Colonic mucosa (tissue), 4 donors: ENCODE data around the gene EYA2. TPM values are rescaled to one million over a fixed set of nuclear protein-coding genes. Genes with fewer than 3 reads are reported as not detected.

Experiments
- DNase-seq: peaks from one replicate; pipeline ENCODE4 v3.0.0-alpha.2; 2020
- H3K27ac ChIP-seq: fragments of 200-600 bp; one replicate; pipeline ENCODE4 v1.8.0; 2021
- H3K27me3 ChIP-seq: fragments of 200-600 bp; one replicate; pipeline ENCODE4 v1.8.0; 2021
- H3K36me3 ChIP-seq: fragments of 200-600 bp; one replicate; pipeline ENCODE4 v1.8.0; 2021
- H3K4me1 ChIP-seq: fragments of 200-600 bp; one replicate; pipeline ENCODE4 v1.8.0; 2021; ENCODE audit warnings: mild to moderate bottlenecking
- H3K4me3 ChIP-seq: fragments of 200-600 bp; one replicate; pipeline ENCODE4 v1.8.0; 2021
- H3K9ac ChIP-seq, 2 donors: one replicate each; pipeline ENCODE4 v1.7.0; 2013; ENCODE audit warnings: control low read depth in 2 of 2, low read depth in 2 of 2, low read length in 2 of 2
- H3K9me3 ChIP-seq: fragments of 200-600 bp; one replicate; pipeline ENCODE4 v1.8.0; 2021
- intact Hi-C: fragments of 100-400 bp; cut with DNase I; formaldehyde crosslinking; loops from one replicate; pipeline ENCODE4 v1.14.1; 2022
- total RNA-seq, 2 donors: library from RNA; stranded (reverse); fragmentation: NEBNext Ultra II Directional in 1 of 2; extraction: Animal tissue kit (Norgen Biotek cat#: 25700) in 1 of 2; gene quantifications; one replicate each; pipeline ENCODE4 v1.2.1, GENCODE V29; 2021
- TF ChIP-seq, protein P1 (sequence below): fragments of 200-600 bp; IDR thresholded peaks from one replicate; pipeline ENCODE4 v1.8.0; 2022; ENCODE audit warnings: antibody characterized with exemption, mild to moderate bottlenecking
- donor health status: healthy.
- donor health status: DM: no; HTN: no; CAD: no.
- donor health status: DM: no; HTN: no; CAD: no.

The EYA2 gene
- total RNA-seq, 2 donors from 2014 or later = 8.9 to 16.8 TPM

DNA sequence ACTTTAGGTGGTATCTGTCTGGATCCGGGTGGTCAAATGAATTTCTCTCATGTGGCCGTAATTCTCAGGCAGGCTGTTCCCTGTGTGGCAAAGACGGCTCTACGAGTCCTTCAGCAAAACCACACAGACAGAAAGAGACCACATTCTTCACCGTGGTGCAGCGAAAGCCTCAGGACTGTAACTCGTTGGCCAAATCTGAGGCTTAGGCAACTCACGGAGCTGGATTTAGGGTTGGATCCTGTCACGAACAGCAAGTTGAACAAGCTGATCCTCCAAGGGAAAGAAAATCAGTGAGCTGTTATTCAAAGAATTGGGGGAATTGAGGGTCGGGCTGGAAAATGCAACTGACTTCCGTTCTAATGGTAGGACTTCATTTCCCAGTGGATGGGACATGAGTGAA, 294.4 kb downstream of the EYA2 start:
- Histone ChIP-seq H3K36me3 (no peaks in the 10 kb centered on the region), H3K27me3 (no peaks in the 10 kb centered on the region), H3K9ac (no peak overlapping the region), H3K4me3 (no peak overlapping the region), H3K4me1 (no peaks in the 10 kb centered on the region), H3K9me3 (no peaks in the 10 kb centered on the region), H3K27ac (no peak overlapping the region)
- no peak for DNase-seq
- intact Hi-C loops = no loop called here
- TF ChIP-seq, protein P1, sequence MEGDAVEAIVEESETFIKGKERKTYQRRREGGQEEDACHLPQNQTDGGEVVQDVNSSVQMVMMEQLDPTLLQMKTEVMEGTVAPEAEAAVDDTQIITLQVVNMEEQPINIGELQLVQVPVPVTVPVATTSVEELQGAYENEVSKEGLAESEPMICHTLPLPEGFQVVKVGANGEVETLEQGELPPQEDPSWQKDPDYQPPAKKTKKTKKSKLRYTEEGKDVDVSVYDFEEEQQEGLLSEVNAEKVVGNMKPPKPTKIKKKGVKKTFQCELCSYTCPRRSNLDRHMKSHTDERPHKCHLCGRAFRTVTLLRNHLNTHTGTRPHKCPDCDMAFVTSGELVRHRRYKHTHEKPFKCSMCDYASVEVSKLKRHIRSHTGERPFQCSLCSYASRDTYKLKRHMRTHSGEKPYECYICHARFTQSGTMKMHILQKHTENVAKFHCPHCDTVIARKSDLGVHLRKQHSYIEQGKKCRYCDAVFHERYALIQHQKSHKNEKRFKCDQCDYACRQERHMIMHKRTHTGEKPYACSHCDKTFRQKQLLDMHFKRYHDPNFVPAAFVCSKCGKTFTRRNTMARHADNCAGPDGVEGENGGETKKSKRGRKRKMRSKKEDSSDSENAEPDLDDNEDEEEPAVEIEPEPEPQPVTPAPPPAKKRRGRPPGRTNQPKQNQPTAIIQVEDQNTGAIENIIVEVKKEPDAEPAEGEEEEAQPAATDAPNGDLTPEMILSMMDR = no peak

- Histone ChIP-seq H3K9ac (no peak overlapping the region), H3K36me3 (no peaks in the 10 kb centered on the region), H3K4me1 (no peaks in the 10 kb centered on the region), H3K4me3 (no peak overlapping the region), H3K9me3 (no peaks in the 10 kb centered on the region), H3K27ac (no peak overlapping the region), H3K27me3 (no peaks in the 10 kb centered on the region)
- intact Hi-C loops = no loop called here
- DNase-seq = no peak
- TF ChIP-seq, protein P1 = no peak
Observed at GRCh38 chr20:47191074-47191673, 296.5 kb downstream of the EYA2 start.

GRCh38 chr20:47191956-47192355, 297.3 kb downstream of the EYA2 start:
- DNase-seq = no peak
- Histone ChIP-seq H3K27ac (no peak overlapping the region), H3K4me3 (no peak overlapping the region), H3K4me1 (no peaks in the 10 kb centered on the region), H3K9me3 (no peaks in the 10 kb centered on the region), H3K9ac (no peak overlapping the region), H3K27me3 (no peaks in the 10 kb centered on the region), H3K36me3 (no peaks in the 10 kb centered on the region)
- TF ChIP-seq, protein P1 = no peak
- intact Hi-C loops = no loop called here

DNA sequence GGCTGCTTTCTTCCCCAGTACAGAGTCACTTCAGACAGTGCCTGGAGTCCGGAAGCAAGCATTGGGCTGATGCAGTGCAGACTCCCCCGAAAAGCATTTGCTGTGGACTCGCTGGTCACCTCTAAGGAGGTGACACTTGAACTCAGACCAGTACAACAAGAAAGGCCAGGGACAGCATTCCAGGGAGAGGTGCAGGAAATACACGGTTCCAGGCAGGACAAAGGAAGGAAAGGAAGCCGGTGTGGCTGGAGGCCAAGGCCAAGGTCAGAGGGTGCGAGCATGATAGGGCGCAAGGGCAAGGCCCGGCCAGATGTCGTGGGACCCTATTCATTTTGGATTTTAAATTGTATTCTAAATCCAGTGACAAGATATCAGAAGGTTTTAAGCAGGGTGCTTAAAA, 300.9 kb downstream of the EYA2 start:
- intact Hi-C loops = no loop called here
- Histone ChIP-seq H3K27me3 (no peaks in the 10 kb centered on the region), H3K4me1 (no peaks in the 10 kb centered on the region), H3K9ac (no peak overlapping the region), H3K36me3 (no peaks in the 10 kb centered on the region), H3K4me3 (no peak overlapping the region), H3K27ac (no peak overlapping the region), H3K9me3 (no peaks in the 10 kb centered on the region)
- DNase-seq = no peak
- TF ChIP-seq, protein P1 = no peak

DNA sequence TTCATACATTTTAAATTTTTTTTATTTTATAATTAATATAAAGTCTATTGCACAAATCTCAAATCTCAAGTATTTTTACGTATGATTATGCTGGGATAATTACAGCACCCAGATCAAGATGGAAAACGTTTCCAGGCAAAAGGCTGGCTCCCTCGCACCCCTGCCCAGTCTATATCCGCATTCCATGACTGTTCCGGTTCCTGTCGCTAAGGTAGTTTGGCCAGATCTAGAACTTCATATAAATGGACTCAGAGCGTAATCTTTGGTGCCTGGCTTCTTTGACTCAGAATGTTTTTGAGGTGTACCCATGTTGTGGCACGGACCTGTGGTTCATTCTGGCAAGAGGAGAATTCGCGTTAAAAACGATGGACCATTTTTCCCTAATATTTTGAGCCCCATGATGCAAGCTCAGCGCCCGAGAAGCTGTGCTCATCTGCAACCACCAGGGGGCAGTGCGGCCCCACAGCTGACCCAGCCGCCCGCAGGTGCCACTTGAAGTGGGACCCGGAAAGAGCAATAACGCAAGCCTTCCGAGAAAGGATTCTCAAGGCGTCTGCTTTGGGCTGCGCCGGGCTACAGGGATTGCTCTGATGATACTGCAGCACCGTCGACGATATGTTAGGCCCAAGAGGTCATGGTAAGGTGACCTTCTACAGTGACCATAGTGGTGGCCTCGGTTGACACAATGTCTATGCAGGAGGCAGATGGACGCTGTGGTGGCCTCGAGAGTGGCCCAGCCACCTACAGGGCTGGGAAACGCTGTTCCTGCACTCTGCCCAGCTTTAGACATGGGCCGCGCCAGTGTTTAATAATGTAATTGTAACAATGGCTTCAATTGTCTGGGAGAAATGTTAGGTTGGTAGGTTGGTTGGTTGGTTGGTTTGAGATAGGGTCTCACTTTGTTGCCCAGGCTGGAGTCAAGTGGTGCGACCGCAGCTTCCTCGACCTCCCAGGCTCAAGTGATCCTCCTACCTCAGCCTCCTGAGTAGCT, 301.7 kb downstream of the EYA2 start:
- no peaks in the 10 kb centered on the region for H3K4me1 ChIP-seq
- peak overlapping the region in 1 of 2 donors; percentile 44 for H3K9ac ChIP-seq
- TF ChIP-seq, protein P1 = peak; percentile 93
- peak; percentile 76 for DNase-seq
- H3K9me3 ChIP-seq = no peaks in the 10 kb centered on the region
- intact Hi-C loops = loop anchor here (2.0 kb wide), 1 partner anchor 444 kb away; no protein-coding TSS in a partner anchor
- H3K4me3 ChIP-seq = no peak overlapping the region
- H3K36me3 ChIP-seq = no peaks in the 10 kb centered on the region
- no peak overlapping the region for H3K27ac ChIP-seq
- no peaks in the 10 kb centered on the region for H3K27me3 ChIP-seq
